Fibroblast of the aortic adventitia (primary cell): ENCODE data around the gene RCBTB1. TPM values are rescaled to one million over a fixed set of nuclear protein-coding genes. Genes with fewer than 3 reads are reported as not detected.

Source experiments
- DNase-seq: peaks from one replicate; pipeline ENCODE4 v3.0.0-alpha.2; 2010; ENCODE audit warnings: low read depth
- H3K4me3 ChIP-seq: 2 replicates; pipeline ENCODE4 v1.5.1; 2011; ENCODE audit warnings: low read depth, mild to moderate bottlenecking, control low read depth, low read length, moderate library complexity
- CTCF ChIP-seq: IDR thresholded peaks from 2 replicates; pipeline ENCODE4 v1.5.1; 2011; ENCODE audit warnings: mild to moderate bottlenecking, low read length, control low read depth, inconsistent platforms; ENCODE audit not compliant: insufficient read depth
- total RNA-seq: library from RNA; depleted of rRNA; stranded (reverse); fragments of >200 nt; gene quantifications from 2 replicates; pipeline ENCODE4 v1.2.3, GENCODE V29; 2012; ENCODE audit warnings: low replicate concordance

RCBTB1 gene
- total RNA-seq: 24.0 and 40.7 TPM in 2 replicates

GRCh38 chr13:49585220-49586157, at the start of gene RCBTB1:
Gene RCBTB1, minus strand, starts transcription at chr13:49585558. Its CDS starts 18,279 bp downstream, at chr13:49567279.
- H3K4me3 ChIP-seq: peak within 1 kb of the TSS; percentile 89
- DNase-seq: peak; percentile 41
- TF ChIP-seq CTCF: no peak

GRCh38 chr13:49633710-49634109, 48.4 kb upstream of the RCBTB1 start:
- no peak overlapping the region for H3K4me3 ChIP-seq
- DNase-seq: no peak
- TF ChIP-seq CTCF: no peak

DNA sequence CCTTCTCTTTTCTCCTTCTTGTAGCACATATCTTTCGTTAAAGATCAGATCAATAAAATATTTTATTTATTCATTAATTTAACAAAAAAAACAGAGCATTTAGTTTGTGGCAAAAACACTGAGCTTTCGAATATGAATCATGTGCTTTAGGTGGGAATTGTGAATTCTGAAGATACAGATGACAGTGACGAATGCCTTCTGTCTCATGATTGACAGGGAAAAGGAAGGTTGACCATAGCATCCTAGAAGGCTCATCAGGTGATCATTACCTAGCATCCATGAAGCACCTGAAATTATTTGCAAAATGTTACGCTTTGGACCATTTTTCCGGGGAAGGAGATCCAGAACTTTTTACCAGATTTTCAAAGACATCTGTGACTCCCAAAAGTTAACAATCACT, 46.8 kb upstream of the RCBTB1 start:
- no peak for TF ChIP-seq CTCF
- no peak overlapping the region for H3K4me3 ChIP-seq
- no peak for DNase-seq

- H3K4me3 ChIP-seq: no peak overlapping the region
- DNase-seq: no peak
- TF ChIP-seq CTCF: no peak
Observed at GRCh38 chr13:49630580-49630979, 45.2 kb upstream of the RCBTB1 start.

GRCh38 chr13:49629947-49630346, 44.6 kb upstream of the RCBTB1 start:
- H3K4me3 ChIP-seq: no peak overlapping the region
- DNase-seq: no peak
- TF ChIP-seq CTCF: no peak

GRCh38 chr13:49629196-49629938, 44.0 kb upstream of the RCBTB1 start:
- TF ChIP-seq CTCF: no peak
- no peak overlapping the region for H3K4me3 ChIP-seq
- DNase-seq: no peak
